WTC11 (cell line): ENCODE measurements around the gene RGS9BP.

Source experiments
- CREB1 ChIP-seq: sonication (generic); formaldehyde crosslinking; IDR thresholded peaks from 2 replicates; pipeline ENCODE4 v1.8.0; 2023; ENCODE audit warnings: mild to moderate bottlenecking, missing genetic modification reagents
- TF ChIP-seq, protein P1 (sequence below): sonication (generic); formaldehyde crosslinking; IDR thresholded peaks from 2 replicates; pipeline ENCODE4 v1.8.1; 2022; ENCODE audit warnings: mild to moderate bottlenecking, moderate library complexity, missing genetic modification reagents
- TF ChIP-seq, protein P2 (sequence below): fragments of 200-600 bp; IDR thresholded peaks from 2 replicates; pipeline ENCODE4 v1.8.0; 2022; ENCODE audit warnings: antibody characterized with exemption

GRCh38 chr19:32676186-32676894, 692 bp downstream of the RGS9BP start:
- TF ChIP-seq, protein P1, sequence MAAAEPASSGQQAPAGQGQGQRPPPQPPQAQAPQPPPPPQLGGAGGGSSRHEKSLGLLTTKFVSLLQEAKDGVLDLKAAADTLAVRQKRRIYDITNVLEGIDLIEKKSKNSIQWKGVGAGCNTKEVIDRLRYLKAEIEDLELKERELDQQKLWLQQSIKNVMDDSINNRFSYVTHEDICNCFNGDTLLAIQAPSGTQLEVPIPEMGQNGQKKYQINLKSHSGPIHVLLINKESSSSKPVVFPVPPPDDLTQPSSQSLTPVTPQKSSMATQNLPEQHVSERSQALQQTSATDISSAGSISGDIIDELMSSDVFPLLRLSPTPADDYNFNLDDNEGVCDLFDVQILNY (CRISPR knock-in tag) = no peak
- TF ChIP-seq, protein P2, sequence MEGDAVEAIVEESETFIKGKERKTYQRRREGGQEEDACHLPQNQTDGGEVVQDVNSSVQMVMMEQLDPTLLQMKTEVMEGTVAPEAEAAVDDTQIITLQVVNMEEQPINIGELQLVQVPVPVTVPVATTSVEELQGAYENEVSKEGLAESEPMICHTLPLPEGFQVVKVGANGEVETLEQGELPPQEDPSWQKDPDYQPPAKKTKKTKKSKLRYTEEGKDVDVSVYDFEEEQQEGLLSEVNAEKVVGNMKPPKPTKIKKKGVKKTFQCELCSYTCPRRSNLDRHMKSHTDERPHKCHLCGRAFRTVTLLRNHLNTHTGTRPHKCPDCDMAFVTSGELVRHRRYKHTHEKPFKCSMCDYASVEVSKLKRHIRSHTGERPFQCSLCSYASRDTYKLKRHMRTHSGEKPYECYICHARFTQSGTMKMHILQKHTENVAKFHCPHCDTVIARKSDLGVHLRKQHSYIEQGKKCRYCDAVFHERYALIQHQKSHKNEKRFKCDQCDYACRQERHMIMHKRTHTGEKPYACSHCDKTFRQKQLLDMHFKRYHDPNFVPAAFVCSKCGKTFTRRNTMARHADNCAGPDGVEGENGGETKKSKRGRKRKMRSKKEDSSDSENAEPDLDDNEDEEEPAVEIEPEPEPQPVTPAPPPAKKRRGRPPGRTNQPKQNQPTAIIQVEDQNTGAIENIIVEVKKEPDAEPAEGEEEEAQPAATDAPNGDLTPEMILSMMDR = no peak
- no peak for TF ChIP-seq CREB1
